GM12873 (cell line): ENCODE measurements around the gene SEMA3A.

Experiments
- CTCF ChIP-seq: IDR thresholded peaks from 2 replicates; pipeline ENCODE4 v1.5.1; 2012; ENCODE audit warnings: low read depth, mild to moderate bottlenecking, moderate library complexity, low read length, control low read depth; ENCODE audit not compliant: insufficient read depth; ENCODE audit errors: missing control alignments

SEMA3A gene

DNA sequence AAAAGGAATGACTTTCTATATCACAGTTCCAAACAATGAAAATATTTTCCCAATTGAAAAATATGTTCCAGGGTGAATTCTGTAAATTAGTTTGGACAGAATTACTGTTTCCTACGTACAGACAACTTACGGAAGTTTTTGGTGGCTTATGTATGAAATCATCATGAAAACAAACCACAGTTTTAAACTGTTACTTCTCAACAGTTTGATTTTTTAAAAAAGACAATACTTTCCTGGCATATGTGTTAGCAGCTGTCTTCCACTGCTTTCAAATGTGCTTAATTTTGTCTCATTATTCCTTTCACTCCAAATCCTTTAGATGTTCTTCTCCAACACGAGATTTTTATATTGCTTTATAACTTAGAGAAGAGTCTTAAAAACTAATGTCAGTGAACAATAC, 56.2 kb downstream of the SEMA3A start:
- no peak for TF ChIP-seq CTCF

GRCh38 chr7:84137812-84138211, 56.8 kb downstream of the SEMA3A start:
- no peak for TF ChIP-seq CTCF

- no peak for TF ChIP-seq CTCF
Measured at GRCh38 chr7:84136809-84137208, 57.8 kb downstream of the SEMA3A start.

DNA sequence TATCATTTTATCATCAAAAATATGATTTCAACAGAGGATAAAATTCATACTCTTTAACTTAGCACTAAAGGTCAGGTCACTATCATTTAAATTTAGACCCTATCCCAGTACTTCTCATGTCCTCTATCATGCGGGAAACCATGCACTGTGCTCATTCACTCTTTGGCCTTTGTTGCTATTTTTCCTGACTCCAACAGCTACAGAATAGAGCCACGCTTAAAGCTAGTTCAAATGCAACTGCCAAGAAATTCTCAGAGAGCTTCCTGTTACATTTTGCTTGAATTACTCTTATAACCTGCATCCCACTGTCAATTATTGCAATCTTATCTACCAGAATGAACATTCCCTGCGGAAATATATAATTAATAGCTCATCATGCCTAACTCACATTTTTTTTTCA, 58.3 kb downstream of the SEMA3A start:
- TF ChIP-seq CTCF, result no peak

DNA sequence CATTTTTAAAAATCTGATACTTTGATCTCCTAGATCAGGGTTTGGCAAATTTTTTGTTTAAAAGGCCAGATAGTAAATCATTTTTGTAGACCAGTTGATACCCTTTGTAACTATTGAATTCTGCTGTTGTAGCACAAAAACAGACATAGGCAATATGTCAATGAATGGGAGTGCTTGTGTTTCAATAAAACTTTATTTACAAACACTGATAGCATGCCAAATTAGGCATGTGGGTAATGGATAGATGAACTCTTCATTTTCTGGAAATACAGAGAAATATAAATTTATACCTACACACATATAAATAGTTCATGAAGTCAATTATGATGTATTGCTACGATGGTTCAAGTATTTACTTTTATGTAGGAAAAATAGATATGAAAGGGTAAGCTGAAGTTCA, 60.4 kb downstream of the SEMA3A start:
- no peak for TF ChIP-seq CTCF

DNA sequence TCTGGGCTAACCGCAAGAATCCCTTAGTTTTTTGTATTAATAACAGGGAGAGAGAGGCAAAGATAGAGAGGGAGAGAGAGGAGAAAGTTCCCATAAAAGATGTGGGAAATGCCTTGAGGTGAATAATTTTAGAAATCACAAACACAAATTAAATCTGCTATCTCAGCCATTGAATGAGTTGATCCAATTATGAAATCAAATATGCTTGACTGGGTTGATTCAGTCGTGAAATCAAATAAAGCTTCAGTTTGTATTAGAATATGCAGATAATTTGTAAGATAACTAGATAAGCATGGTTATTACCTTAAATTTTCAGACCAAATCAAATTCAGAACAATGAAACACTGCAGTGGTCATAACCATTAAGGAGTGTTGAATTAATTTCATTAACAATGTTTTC, 68.9 kb downstream of the SEMA3A start:
- no peak for TF ChIP-seq CTCF

DNA sequence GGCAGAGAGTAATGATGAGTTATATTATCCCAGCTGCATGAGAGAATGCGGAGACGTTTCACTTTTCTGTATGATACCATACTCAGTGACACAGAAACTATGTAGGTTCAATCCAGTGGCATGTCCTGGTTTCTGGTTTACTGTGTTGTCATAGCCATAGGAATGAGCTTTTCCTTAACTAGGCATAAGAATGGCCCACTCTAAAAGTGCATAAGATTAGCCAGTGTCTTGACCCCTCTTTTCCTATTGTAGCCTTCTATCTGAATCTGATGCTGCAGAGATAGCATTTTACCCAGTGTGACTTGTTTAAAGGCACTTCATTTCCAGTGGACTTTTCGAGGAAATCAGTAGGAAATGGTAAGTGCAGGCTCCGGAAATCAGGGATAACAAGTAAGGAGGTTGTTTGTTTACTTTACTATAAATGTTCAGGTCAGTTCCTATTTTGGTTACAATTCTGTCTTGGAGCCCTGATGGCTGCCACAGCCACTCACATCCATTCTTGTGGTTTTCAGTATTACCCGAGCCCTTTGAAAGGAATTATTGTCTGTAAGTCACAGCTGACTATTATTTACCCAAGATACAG, 70.5 kb downstream of the SEMA3A start:
- no peak for TF ChIP-seq CTCF
